ENCODE measurements around the gene CRX. TPM values are rescaled to one million over a fixed set of nuclear protein-coding genes. Genes with fewer than 3 reads are reported as not detected.

CRX gene
- total RNA-seq, 1 experiment from 2014 or later: not detected

DNA sequence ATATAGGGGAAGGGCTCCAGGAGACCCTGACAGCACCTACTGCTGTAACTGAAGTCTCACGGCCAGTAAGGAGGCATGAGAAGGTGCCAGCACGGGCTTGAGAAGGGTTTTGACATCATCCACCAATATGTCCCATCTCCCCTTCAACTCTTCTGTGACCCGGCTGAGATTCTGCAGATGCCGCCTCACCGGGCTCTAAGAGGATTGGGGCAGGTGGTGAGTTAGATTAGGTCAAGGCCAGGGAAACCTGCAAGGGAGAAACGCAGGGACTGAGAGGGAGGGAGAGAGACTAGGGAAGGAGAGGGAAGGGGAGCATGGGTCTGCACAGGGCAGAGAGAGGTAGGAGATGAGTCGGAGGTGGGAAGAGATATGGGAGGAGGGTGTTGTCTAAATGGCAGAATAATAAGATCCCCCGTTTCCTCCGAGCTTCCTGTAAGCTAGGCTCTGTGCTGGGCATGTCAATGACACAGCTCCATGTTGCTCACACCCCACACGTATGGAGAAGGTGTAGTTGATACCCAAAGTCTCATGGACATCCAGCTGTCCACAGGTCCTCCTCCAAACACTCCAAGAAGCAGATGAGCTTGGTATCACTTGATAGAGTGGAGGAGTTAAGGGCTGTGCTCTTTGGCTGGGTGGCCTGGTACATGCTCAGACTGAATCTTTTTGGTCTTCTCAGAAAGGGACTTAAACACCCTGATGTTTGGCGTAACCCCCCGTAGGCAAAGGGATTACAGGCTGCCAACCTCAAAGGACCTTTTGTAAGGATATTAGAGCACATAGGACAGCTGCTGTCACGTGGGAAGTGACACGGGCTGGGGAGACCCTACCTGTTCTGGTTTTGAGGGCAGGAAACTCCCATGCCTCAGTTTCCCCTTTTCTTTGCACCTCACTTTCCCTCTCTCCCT, 23.5 kb upstream of the CRX start:
- BruUV-seq (replicated peaks): no TSS peak
- Histone ChIP-seq H3K36me3 (ENCODE audit: control insufficient read depth, insufficient read depth, low read length) (no peaks in the 10 kb centered on the region), H3K9me3 (ENCODE audit: control insufficient read depth, insufficient read depth, low read depth, low read length) (no peaks in the 10 kb centered on the region), H3K27ac (ENCODE audit: low read length) (no peak overlapping the region), H3K27me3 (ENCODE audit: control insufficient read depth, insufficient read depth, low read length) (no peaks in the 10 kb centered on the region), H3K4me1 (ENCODE audit: control insufficient read depth, insufficient read depth, low read length) (no peaks in the 10 kb centered on the region), H3K4me3 (ENCODE audit: low read depth in 2 of 2, low read length in 2 of 2) (no peak overlapping the region)
- TF ChIP-seq, protein P1, sequence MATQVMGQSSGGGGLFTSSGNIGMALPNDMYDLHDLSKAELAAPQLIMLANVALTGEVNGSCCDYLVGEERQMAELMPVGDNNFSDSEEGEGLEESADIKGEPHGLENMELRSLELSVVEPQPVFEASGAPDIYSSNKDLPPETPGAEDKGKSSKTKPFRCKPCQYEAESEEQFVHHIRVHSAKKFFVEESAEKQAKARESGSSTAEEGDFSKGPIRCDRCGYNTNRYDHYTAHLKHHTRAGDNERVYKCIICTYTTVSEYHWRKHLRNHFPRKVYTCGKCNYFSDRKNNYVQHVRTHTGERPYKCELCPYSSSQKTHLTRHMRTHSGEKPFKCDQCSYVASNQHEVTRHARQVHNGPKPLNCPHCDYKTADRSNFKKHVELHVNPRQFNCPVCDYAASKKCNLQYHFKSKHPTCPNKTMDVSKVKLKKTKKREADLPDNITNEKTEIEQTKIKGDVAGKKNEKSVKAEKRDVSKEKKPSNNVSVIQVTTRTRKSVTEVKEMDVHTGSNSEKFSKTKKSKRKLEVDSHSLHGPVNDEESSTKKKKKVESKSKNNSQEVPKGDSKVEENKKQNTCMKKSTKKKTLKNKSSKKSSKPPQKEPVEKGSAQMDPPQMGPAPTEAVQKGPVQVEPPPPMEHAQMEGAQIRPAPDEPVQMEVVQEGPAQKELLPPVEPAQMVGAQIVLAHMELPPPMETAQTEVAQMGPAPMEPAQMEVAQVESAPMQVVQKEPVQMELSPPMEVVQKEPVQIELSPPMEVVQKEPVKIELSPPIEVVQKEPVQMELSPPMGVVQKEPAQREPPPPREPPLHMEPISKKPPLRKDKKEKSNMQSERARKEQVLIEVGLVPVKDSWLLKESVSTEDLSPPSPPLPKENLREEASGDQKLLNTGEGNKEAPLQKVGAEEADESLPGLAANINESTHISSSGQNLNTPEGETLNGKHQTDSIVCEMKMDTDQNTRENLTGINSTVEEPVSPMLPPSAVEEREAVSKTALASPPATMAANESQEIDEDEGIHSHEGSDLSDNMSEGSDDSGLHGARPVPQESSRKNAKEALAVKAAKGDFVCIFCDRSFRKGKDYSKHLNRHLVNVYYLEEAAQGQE (IDR thresholded peaks at IDR 0.05; ENCODE audit: insufficient read depth in 1 of 2, low read depth in 2 of 2, low read length in 1 of 2): no peak
- no peak for TF ChIP-seq POLR2AphosphoS5 (IDR thresholded peaks at IDR 0.05; ENCODE audit: low read depth, low read length)
- TF ChIP-seq, protein P2, sequence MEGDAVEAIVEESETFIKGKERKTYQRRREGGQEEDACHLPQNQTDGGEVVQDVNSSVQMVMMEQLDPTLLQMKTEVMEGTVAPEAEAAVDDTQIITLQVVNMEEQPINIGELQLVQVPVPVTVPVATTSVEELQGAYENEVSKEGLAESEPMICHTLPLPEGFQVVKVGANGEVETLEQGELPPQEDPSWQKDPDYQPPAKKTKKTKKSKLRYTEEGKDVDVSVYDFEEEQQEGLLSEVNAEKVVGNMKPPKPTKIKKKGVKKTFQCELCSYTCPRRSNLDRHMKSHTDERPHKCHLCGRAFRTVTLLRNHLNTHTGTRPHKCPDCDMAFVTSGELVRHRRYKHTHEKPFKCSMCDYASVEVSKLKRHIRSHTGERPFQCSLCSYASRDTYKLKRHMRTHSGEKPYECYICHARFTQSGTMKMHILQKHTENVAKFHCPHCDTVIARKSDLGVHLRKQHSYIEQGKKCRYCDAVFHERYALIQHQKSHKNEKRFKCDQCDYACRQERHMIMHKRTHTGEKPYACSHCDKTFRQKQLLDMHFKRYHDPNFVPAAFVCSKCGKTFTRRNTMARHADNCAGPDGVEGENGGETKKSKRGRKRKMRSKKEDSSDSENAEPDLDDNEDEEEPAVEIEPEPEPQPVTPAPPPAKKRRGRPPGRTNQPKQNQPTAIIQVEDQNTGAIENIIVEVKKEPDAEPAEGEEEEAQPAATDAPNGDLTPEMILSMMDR (IDR thresholded peaks at IDR 0.05): no peak
- TF ChIP-seq SIN3A (IDR thresholded peaks at IDR 0.05; ENCODE audit: borderline replicate concordance, insufficient read depth, low read depth, low read length): no peak
- no peak for TF ChIP-seq TCF7L2 (IDR thresholded peaks at IDR 0.05; ENCODE audit: low read depth, low read length)
- intact Hi-C loops (cut with micrococcal nuclease; ENCODE audit: unreplicated experiment) (no loop called here), in situ Hi-C loops (cut with HindIII; ENCODE audit: low pct_unique_long_range_greater_than_20kb, low sequenced_read_pairs) (no loop called here)
- ChIA-PET POLR2A (interaction anchor here (0.6 kb wide), 1 partner anchor 20 kb away, joined by 4 read pairs; no protein-coding TSS in a partner anchor), CTCF (no interaction called here)
- no peak for ATAC-seq
- DNase-seq (ENCODE audit: low read depth, low spot score): no peak

DNA sequence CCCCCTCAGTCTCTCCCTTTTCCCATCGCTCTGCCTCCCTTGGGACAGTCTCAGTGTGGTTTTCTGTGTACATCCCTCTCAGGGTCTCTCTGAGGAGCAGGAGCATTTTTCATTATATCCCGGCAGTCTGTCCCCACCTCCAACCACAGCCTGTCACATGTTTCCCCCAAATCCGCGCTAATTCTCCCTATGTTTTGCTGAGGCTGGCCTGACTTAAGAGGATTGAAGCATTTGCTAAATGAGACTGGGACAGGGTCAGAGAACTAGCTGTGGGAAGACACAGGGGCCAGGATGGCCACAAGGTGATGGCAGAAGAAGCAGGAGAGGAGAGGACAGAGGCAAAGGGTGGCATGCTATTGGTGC, 22.9 kb upstream of the CRX start:
- intact Hi-C loops (cut with micrococcal nuclease; ENCODE audit: unreplicated experiment): no loop called here
- ChIA-PET POLR2A (no interaction called here), CTCF (interaction anchor here (0.6 kb wide), 1 partner anchor 97 kb away, joined by 5 read pairs; no protein-coding TSS in a partner anchor)
- H3K36me3 ChIP-seq (ENCODE audit: control insufficient read depth, insufficient read depth, low read length): no peaks in the 10 kb centered on the region
- H3K9me3 ChIP-seq (ENCODE audit: control insufficient read depth, insufficient read depth, low read depth, low read length): no peaks in the 10 kb centered on the region
- no peaks in the 10 kb centered on the region for H3K4me1 ChIP-seq (ENCODE audit: control insufficient read depth, insufficient read depth, low read length)
- H3K27me3 ChIP-seq (ENCODE audit: control insufficient read depth, insufficient read depth, low read length): no peaks in the 10 kb centered on the region
- no peak for DNase-seq (ENCODE audit: low read depth, low spot score)
- H3K27ac ChIP-seq (ENCODE audit: low read length): no peak overlapping the region
- TF ChIP-seq TCF7L2 (IDR thresholded peaks at IDR 0.05; ENCODE audit: low read depth, low read length): no peak
- TF ChIP-seq, protein P2 (IDR thresholded peaks at IDR 0.05): no peak
- TF ChIP-seq POLR2AphosphoS5 (IDR thresholded peaks at IDR 0.05; ENCODE audit: low read depth, low read length): no peak
- TF ChIP-seq SIN3A (IDR thresholded peaks at IDR 0.05; ENCODE audit: borderline replicate concordance, insufficient read depth, low read depth, low read length): no peak
- TF ChIP-seq, protein P1 (IDR thresholded peaks at IDR 0.05; ENCODE audit: insufficient read depth in 1 of 2, low read depth in 2 of 2, low read length in 1 of 2): no peak
- BruUV-seq (replicated peaks): no TSS peak
- no peak overlapping the region for H3K4me3 ChIP-seq (ENCODE audit: low read depth in 2 of 2, low read length in 2 of 2)
- in situ Hi-C loops (cut with HindIII; ENCODE audit: low pct_unique_long_range_greater_than_20kb, low sequenced_read_pairs): no loop called here
- no peak for ATAC-seq
